IMR-90 (cell line): ENCODE data around the gene NFATC1.

Experiments
- TF ChIP-seq, protein P1 (sequence below): fragments of 150-350 bp; IDR thresholded peaks from 2 replicates; pipeline ENCODE4 v1.6.1; 2017; ENCODE audit warnings: mild to moderate bottlenecking, antibody characterized with exemption, low read length, low read depth
- TF ChIP-seq, protein P2 (sequence below): conservative IDR thresholded peaks from 2 replicates; pipeline ENCODE4 v1.5.1; 2012; ENCODE audit warnings: mild to moderate bottlenecking, low read depth, low read length, improper control_type of control experiment

DNA sequence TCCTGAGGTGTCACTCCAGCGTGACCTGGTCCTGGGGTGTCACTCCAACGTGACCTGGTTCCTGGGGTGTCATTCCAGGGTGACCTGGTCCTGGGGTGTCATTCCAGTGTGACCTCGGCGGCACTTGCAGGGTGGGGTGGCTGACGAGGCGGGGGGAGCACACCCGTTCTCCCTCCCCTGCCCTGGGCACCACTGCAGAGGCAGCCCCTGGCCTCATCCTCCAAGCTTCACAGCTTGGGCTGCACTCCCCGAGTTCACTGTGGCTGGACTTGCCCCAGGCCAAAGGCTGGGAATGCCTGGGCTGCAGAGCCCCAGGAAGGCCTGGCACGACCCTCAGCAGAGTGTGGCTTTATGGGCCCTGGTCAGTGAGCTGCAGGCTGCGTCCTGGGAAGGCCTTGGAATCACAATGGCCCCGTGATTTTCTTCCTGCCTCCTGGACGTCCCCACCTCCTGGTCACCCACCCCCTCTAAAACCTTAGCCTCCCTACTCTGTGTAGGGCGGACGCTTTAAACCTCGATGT lies 88.3 kb downstream of the NFATC1 start:
- TF ChIP-seq, protein P1, sequence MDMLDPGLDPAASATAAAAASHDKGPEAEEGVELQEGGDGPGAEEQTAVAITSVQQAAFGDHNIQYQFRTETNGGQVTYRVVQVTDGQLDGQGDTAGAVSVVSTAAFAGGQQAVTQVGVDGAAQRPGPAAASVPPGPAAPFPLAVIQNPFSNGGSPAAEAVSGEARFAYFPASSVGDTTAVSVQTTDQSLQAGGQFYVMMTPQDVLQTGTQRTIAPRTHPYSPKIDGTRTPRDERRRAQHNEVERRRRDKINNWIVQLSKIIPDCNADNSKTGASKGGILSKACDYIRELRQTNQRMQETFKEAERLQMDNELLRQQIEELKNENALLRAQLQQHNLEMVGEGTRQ = no peak
- TF ChIP-seq, protein P2, sequence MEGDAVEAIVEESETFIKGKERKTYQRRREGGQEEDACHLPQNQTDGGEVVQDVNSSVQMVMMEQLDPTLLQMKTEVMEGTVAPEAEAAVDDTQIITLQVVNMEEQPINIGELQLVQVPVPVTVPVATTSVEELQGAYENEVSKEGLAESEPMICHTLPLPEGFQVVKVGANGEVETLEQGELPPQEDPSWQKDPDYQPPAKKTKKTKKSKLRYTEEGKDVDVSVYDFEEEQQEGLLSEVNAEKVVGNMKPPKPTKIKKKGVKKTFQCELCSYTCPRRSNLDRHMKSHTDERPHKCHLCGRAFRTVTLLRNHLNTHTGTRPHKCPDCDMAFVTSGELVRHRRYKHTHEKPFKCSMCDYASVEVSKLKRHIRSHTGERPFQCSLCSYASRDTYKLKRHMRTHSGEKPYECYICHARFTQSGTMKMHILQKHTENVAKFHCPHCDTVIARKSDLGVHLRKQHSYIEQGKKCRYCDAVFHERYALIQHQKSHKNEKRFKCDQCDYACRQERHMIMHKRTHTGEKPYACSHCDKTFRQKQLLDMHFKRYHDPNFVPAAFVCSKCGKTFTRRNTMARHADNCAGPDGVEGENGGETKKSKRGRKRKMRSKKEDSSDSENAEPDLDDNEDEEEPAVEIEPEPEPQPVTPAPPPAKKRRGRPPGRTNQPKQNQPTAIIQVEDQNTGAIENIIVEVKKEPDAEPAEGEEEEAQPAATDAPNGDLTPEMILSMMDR = no peak
